SKM-1 treated with dmso at 0.1 percent for 144 hours (cell line): Measurements from ENCODE around the gene PLXDC1.

Source experiments
- DNase-seq: peaks from one replicate; lab custom pipeline; 2025; ENCODE audit not compliant: unreplicated experiment; lab: John Stamatoyannopoulos, UW

The PLXDC1 gene

DNA sequence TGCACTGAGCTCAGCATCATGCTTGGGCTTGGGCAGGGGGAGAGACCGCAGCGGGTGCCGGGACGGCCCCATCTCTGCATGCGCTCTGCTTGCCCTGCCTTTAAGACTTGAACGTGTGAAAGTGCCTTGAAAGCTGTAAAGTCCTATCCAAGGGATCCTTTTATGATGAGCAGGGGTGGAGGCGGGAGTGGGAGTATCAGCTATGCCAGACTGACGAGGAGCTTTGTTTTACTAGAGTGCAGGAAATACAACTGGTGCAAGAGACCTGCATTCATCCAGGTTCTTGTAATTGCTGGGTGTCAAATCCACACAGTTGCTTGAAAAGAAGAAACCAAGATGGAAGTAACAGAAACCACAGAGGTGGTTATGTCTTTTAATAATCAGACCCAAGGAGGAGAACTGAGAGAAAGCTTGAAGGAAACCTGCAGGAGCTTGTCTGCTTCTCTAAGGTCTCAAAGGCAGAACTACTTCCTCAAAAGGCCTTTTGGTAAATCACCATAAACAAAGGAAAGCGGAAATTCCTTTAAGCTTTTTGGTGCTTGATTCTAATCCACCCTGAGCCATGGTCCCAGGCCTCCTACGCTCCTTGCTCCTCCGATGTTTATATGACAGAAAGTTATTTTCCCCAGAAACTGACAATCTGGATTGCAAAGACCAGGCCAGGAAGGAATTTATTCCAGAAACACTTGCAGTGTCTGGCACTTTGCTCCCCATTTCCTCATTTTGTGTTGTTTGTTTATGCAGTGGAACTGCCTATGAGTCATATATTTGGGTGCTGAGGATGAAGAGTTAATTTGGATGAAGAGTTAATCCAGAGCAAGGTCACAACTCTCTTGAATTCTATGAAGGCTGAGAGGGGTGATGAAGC lies 132.9 kb downstream of the PLXDC1 start:
- peak; percentile 83 for DNase-seq

DNA sequence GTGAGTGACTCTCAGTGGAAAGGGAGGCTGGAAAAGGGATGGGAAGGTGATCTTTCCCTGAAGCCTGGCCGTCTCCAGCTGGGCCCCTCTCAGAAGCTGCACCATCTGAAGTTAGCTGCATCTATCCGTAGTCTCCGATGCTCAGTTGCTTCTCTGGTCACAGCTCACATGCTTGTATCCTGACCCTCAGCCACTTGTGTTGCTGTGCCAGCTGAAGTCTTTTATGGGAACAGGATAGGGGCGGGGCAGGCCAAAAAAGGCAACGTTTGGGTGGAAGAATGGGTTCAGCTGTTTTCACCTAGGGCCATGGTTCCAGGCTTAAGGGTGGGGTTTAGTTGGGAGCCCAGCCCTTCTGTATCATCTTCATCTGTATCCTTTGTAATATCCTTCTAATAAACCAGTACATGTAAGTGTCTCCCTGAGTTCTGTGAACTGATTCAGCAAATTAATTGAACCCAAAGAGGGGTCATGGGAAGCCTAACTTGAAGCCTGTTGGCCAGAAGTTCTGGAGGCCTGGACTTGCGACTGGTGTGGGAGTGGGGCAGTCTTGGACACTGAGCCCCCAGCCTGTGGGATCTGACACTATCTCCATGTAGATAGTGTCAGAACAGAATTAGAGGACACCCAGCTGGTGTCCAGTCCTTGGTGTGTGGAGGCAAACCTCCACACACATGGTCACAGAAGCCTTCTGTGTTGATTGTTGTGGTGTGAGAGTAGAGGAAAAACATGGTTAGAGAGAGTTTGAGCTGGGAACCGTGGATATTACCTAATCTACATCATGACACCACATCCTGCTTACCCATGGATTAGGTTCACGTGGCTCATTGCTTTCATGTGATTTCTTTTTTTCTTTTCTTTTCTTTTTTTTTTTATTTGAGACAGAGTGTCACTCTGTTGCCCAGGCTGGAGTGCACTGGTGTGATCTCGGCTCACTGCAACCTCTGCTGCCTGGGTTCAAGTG lies 135.0 kb downstream of the PLXDC1 start:
- DNase-seq = no peak

DNA sequence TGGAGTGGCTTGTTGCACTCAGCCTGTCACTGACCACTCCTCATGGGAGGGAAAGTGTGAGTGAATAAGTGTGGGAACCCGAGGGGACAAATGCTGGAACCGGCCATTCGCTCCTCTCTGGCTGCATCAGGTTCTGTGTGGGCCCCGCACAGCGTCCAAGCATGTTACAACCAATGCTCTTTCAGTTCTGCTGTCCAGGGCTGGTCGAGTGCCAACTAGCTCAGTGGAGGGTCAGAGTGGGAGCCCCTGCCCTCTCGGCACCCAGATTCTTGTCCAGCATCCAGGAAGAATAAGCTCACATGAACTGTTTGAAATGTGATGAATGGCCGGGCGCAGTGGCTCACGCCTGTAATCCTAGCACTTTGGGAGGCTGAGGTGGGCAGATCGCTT lies 135.9 kb downstream of the PLXDC1 start:
- no peak for DNase-seq

DNA sequence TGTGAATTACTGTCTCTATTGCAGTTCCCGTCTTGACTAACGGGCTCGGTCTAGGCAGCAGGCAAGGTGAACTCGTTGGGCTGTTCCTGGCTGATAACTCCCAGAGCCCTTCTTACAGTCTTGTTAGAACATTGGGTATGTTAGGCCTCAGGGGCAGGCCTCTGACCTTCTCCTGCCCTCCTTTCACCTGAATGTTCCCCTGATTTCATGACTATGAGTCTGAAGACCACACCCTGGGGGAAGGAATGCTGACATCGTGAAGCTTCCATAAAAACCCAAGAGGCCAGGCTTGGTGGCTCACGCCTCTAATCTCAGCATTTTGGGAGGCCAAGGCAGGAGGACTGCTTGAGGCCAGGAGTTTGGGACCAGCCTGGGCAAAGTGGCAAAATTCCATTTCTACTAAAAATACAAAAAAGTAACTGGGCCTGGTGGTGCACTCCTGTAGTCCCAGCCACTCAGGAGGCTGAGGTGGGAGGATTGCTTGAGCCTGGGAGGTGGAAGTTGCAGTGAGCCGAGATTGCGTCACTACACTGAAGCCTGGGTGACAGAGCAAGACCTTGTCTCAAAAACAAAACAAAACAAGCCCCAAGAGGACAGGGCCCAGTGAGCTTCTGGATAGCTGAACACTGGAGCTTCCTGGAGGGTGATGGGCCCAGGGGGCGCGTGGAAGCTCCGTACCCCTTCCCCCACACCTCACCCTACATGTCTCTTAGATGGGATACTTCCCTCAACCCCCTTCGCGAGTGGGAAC lies 136.5 kb downstream of the PLXDC1 start:
- peak; percentile 40 for DNase-seq

DNA sequence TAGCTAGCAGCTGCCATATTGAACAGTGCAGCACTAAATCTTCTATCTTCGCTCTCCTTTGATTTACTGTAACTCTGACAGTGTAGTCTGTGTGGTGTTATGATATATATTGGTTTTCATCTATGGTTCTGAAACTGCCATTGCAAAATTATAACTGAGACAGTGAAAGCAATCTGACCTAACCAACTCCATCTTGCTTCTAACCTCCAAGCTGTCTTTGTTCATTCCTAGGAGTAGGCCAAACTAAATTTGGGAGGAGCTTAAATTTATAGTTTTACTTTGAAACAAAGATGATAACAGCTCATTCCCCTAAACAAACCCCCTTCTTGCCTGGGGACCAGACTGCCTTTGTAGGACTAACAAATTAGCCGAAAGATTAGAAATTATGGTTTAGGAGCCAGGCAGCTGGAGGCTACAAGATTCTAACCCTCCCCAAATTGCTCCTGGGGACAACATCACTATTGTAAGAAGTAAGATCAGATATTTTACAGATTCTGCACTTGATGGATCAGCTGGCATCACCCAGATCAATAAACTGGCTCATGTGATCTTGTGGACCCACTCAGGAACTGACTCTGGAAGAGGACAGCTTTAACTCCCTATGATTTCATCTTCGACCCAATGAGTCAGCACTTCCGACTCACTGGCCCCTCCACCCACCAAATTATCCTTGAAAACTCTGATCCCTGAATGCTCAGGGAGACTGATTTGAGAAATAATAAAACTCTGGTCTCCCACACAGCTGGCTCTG lies 137.2 kb downstream of the PLXDC1 start:
- no peak for DNase-seq
